GM12875 (cell line): ENCODE results near the gene TBX18.

Experiments used
- H3K4me3 ChIP-seq: one replicate; pipeline ENCODE4 v1.5.1; 2011; ENCODE audit warnings: low read depth, low read length, control low read depth
- CTCF ChIP-seq: IDR thresholded peaks from 2 replicates; pipeline ENCODE4 v1.5.1; 2011; ENCODE audit warnings: low read depth, mild to moderate bottlenecking, control low read depth, inconsistent platforms, low read length, moderate library complexity, borderline replicate concordance; ENCODE audit not compliant: insufficient read depth

The TBX18 gene

GRCh38 chr6:84752118-84752850 lies 12.1 kb downstream of the TBX18 start:
- no peak overlapping the region for H3K4me3 ChIP-seq

GRCh38 chr6:84749181-84749580 lies 15.2 kb downstream of the TBX18 start:
- no peak overlapping the region for H3K4me3 ChIP-seq

More at GRCh38 chr6:84752118-84752850, 12.1 kb downstream of the TBX18 start:
- no peak for TF ChIP-seq CTCF

GRCh38 chr6:84748376-84748775 lies 16.0 kb downstream of the TBX18 start:
- TF ChIP-seq CTCF = no peak
- no peak overlapping the region for H3K4me3 ChIP-seq

More at GRCh38 chr6:84749181-84749580, 15.2 kb downstream of the TBX18 start:
- no peak for TF ChIP-seq CTCF

- TF ChIP-seq CTCF = no peak
- no peak overlapping the region for H3K4me3 ChIP-seq
Measured at GRCh38 chr6:84743616-84744015, 20.8 kb downstream of the TBX18 start.

GRCh38 chr6:84740385-84740784 lies 24.0 kb downstream of the TBX18 start:
- H3K4me3 ChIP-seq = no peak overlapping the region
- no peak for TF ChIP-seq CTCF

GRCh38 chr6:84739866-84740208 lies 24.6 kb downstream of the TBX18 start:
- TF ChIP-seq CTCF = no peak
- no peak overlapping the region for H3K4me3 ChIP-seq

- no peak overlapping the region for H3K4me3 ChIP-seq
- no peak for TF ChIP-seq CTCF
Measured at GRCh38 chr6:84738996-84739865, 25.2 kb downstream of the TBX18 start.
